GM18508 (cell line): ENCODE measurements around the gene STON2.
"Not testable (repeated sequence)": the region's sequence is repeated elsewhere in the genome, so short reads cannot be mapped to it uniquely, and the experiment has no call there.

Source experiments
- ATAC-seq: cut with Tn5 transposase; IDR thresholded peaks from one replicate; pipeline ENCODE4 v1.9.1; 2021; ENCODE audit warnings: moderate number of reproducible peaks; ENCODE audit not compliant: insufficient read depth, unreplicated experiment

Gene STON2

GRCh38 chr14:81386290-81386745 lies 13.8 kb downstream of the STON2 start:
- no peak for ATAC-seq

- ATAC-seq: no peak
Measured at GRCh38 chr14:81385886-81386285, 14.2 kb downstream of the STON2 start.

DNA sequence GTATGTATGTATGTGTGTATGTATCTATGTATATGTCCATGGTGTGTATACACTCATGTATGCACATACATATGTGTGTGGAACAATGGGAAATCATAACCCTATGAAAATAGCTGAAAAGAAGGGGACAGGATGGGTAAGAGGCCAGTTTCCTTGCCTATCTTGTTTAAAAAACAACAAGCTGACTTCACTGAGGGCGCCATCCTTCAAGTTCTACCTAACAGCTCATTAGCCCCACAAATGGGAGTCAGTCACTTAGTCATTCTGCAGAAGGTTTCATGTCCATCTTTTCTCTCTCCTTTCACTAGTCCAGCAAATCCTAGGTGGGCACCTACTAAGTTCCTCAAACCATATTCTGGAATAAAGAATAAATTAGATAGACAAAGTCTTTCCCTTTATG lies 14.7 kb downstream of the STON2 start:
- no peak for ATAC-seq

DNA sequence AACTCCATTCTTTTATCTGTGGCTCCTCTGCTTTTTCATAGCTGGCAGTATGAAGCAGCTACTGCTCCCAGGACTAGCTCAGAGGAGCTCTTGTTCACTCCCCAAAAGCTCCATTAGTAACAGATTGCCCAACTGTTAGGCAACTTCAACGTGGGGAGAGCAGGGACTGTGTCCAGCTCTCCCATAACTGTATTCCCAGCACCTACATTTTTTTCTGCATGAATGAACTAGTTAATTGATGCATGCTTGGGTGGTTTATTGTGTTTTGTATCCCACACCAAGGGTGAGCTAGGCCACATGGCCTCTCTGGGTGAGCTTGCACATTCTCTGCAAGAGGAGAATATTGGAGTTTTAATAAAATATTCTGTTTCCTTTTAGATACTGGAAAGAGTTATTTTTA lies 15.2 kb downstream of the STON2 start:
- no peak for ATAC-seq

DNA sequence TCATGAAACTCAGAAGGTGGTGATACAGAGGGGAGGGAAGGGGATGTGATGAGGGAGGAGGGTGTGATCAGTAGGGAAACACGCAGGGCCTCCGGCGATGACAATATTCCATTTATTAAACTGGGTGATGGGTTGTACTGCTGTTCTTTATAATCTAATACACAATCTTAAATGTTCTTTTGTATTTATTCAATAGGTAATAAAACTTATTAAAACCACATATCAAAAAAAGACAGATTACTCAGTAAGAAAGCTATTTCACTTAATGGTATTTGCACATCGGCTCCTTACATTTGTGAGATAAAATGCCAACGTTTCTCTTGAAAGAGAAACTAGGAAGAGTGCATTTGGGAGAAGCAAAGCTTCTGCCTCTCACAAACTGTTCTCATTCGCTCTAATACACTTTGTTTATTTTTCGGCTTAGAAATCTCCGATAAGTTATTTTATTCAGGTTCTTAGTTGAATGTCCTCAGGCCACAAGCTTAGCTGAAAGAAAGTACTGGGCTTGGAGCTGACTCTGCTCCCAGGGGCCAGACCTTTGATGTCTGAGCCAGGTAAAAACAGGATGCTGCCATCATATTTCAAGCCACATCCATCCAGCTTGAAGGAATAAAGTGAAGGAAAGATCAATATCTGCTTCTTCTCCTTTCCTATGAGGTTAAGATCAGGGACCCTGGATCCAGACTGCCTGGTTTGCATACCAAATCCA lies 17.5 kb downstream of the STON2 start:
- ATAC-seq: no peak

DNA sequence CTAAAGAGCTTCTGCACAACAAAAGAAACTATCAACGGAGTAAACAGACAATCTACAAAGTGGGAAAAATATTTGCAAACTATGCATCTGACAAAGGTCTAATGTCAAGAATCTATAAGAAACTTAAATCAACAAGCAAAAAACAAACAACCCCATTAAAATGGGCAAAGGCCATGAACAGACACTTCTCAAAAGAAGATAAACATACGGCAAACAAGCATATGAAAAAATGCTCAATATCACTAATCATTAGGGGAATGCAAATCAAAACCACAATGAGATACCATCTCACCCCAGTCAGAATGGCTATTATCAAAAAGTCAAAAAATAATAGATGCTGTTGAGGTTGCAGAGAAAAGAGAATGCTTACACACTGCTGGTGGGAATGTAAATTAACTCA lies 20.1 kb downstream of the STON2 start:
- ATAC-seq: not testable (repeated sequence)

DNA sequence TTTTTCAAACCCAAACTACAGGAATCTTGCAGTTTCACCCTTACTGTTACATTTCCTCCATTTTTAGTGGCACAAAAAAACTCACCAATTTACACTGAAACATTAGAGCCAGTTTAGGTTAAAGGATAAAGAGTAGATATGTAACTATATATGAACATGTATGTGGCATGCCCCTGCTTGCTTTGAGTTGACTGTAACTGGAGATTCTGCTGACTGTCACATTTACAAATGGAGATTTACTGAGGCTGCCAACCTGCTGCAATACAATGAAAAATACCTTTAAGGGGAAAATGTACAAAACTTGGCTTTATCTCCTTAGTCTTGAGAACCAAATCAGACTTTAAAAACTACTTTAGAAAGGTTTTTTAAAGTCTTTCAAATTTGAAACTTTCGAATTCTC lies 28.3 kb downstream of the STON2 start:
- ATAC-seq: no peak

GRCh38 chr14:81367563-81367962 lies 32.6 kb downstream of the STON2 start:
- ATAC-seq: no peak

GRCh38 chr14:81366884-81367283 lies 33.2 kb downstream of the STON2 start:
- no peak for ATAC-seq

GRCh38 chr14:81366214-81366613 lies 33.9 kb downstream of the STON2 start:
- ATAC-seq: no peak

DNA sequence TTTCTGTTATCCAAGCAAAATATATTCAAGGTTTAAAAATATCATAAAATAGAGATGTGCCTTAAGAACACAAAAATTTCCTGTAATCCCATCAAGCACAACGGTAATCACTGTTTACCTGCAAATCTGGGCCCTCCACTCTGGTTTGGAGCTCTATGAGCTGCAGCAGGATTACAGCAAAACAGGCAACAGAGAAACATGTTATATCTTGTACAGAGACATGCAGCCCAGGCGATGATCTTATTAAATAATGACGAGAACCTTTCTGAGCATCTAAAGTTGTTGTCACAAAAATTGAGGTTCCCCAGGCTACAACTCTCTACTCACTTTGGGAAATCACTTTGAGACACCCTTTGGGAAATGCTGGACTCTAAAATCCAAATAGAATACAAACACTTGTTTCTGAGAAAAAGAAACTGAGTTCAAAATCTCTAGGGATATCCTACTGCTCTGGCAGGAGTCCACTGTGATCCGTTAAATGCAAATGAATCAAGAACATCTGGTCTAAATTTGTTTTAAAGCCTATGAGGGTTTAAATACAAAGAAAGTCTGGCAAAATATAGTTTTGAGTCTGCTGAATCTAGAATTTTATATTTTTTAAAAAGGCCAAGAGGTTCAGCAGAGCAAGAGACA lies 36.3 kb downstream of the STON2 start:
- ATAC-seq: no peak

GRCh38 chr14:81353691-81354323 lies 46.3 kb downstream of the STON2 start:
- no peak for ATAC-seq

- ATAC-seq: no peak
Measured at GRCh38 chr14:81352413-81352812, 47.7 kb downstream of the STON2 start.

DNA sequence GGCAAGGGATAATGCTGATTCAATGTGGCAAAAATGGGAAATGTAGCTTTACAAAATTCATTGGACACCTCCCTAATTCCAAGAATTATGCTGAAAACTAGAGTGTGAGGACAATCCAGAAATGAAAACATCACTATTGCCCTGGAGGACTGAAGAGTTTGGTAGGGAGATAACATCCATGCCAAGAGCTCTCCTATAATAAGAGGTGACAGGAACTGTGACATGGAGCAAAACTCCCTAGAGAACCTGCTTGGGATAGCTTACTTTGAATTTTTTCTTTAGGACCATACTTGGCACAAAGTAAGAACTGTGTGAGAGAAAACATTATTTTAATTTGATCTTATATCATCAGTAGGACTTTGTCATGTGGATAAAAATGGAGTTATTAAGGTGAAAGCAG lies 48.9 kb downstream of the STON2 start:
- ATAC-seq: no peak

DNA sequence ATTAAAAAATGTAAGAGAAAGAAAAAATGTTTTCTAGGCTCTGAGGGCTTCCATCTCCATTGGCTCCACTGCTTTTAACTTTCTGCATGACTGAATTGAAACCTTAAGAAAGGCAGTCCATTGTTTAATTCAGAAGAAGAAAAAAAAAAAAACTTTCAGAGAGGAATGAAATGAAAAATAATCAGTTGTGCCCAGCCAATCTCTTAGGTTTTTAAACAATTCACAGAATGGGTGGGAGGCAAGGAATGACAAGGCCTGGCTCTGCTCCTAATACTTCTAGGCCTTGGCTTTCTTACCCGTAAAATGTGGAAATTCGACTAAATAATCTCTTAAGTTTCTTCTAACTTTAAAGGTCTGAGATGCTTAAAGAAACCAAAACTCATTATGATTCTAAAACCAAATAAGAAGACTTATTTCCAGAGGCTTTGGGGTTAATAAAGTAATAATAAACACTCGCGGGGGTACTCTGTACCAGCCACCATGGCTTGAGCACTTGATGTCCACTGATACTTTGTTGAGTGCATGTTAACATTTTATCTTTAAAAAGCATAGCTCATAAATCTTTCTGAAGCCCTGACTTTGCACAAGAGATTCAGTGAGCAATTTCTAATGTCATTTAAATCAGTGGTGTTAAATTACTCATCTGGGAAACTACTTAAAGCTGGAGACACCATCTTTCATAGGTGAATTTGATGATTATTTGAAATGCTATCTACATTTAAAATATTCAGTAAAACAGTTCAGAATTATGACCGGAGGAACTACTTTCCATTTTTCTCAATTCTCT lies 49.6 kb downstream of the STON2 start:
- ATAC-seq: no peak

- no peak for ATAC-seq
Measured at GRCh38 chr14:81348061-81348460, 52.1 kb downstream of the STON2 start.

- no peak for ATAC-seq
Measured at GRCh38 chr14:81345781-81346180, 54.3 kb downstream of the STON2 start.

DNA sequence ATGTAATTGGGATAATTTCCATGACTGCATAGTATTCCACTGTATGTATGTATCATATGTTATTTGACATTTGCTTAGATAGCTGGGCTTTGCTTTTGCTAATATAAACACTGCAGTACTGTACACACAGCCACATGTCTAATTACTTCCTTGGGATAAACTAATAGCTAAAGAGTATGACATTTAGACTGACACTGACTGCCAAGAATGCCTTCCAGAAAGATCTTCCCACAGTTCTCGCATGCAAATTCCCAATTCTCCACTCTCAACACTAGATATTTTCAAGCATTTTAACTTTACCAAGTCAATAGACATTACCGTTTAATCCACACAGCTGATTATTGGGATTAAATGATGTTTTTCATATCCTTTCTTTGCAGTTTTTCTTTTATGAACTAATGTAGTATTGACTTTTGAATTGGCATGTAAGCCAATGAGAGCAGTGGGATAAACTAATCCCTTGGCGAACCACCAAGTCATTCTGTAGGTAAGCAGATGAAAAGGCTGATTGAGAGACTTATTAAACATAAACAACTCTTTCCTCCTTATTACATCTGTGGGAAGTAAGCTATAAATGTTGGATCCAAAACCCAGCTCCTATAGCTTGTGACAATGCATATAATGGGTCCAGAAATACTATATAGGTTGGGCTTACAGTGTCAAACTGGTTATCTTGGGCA lies 55.5 kb downstream of the STON2 start:
- no peak for ATAC-seq

GRCh38 chr14:81343701-81344100 lies 56.4 kb downstream of the STON2 start:
- no peak for ATAC-seq

- ATAC-seq: no peak
Measured at GRCh38 chr14:81342850-81343580, 57.1 kb downstream of the STON2 start.
